ENCODE data around the gene SLC12A7. TPM values are rescaled to one million over a fixed set of nuclear protein-coding genes. Genes with fewer than 3 reads are reported as not detected.

Gene SLC12A7
- polyA plus RNA-seq, 4 donors, result 28.8 to 48.2 (median 41.8) TPM

- no peak for DNase-seq (ENCODE audit: low read depth in 4 of 4, low spot score in 2 of 4)
These were observed 901 bp upstream of the SLC12A7 start for GRCh38 chr5:1112596-1113331.

DNA sequence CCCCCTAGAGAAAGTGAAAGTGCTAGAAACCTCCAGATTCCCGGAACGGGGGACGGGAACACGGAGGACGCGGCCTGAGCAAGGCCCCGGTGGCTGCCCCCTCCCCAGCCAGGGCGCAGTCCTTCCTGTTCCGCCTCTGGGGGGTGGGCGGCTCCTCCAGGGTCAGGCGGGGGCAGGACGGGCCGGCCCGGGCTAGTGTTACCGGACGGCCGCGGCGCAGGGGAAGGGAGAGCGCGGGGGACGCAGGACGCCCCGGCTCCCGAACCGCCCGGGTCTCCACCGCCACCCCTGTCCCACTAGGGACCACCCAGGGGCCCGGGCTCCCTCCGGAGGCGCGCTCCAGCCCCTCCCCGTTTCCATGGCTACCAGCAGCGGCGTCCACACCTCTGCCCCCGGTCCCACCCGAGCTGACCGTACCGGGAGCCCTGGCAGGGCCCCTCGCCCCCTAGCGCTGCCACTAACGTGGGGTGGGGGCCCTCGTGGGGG, 579 bp downstream of the SLC12A7 start:
- DNase-seq (ENCODE audit: low read depth in 4 of 4, low spot score in 2 of 4), result no peak

GRCh38 chr5:1110307-1111240, 1.3 kb downstream of the SLC12A7 start:
- no peak for DNase-seq (ENCODE audit: low read depth in 4 of 4, low spot score in 2 of 4)

DNA sequence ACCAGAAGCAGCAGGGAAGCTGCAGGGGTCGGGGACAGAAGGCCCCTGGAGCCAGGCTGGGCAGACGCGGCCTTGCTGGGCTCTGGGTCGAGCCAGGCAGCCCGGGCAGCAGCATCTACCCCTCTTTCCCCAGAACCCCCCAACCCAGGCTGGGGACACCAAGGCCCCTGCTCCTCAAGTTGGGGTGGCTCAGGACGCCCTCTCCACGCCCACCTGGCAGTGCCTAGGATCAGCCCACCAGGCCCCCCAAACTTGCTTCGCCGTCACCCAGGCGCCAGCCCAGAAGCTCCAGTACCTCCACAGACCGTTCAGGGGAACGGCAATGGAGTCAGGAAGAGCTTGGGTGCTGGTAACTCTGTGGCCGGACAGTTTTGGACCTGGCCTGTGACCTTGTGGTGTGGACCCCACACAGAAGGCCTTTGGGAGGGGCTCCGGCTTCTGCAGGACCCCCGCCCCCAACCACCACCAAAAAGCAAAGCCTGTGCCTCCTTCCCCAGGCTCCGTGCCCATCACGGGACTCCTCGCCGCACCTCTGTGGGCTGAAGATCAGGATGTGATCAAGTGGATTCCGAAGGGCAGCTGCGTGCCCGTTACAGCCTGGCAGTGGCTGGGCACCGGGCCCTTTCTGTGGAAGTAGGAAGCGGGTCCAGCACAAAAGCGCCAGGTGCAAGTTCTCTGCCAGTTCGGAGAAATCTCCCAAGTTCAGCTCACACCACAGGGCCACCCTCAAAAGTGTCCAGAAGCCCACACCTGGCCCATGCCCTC, 2.1 kb downstream of the SLC12A7 start:
- no peak for DNase-seq (ENCODE audit: low read depth in 4 of 4, low spot score in 2 of 4)

DNA sequence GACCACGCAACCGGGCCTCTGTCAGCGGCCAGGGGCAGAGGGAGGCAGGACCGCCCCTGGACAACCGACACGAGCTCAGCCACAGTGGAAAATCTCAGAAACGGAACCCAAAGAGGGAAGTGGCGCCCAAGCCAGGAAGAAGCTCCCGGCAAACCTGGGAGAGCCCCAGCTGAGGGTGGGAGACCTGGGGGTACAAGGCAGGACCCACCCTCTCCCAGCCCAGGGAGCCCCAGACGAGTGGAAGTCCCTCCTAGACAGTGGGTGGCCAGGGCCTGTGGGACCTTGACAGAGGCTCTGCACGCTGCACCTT, 3.0 kb downstream of the SLC12A7 start:
- DNase-seq (ENCODE audit: low read depth in 4 of 4, low spot score in 2 of 4), result no peak

DNA sequence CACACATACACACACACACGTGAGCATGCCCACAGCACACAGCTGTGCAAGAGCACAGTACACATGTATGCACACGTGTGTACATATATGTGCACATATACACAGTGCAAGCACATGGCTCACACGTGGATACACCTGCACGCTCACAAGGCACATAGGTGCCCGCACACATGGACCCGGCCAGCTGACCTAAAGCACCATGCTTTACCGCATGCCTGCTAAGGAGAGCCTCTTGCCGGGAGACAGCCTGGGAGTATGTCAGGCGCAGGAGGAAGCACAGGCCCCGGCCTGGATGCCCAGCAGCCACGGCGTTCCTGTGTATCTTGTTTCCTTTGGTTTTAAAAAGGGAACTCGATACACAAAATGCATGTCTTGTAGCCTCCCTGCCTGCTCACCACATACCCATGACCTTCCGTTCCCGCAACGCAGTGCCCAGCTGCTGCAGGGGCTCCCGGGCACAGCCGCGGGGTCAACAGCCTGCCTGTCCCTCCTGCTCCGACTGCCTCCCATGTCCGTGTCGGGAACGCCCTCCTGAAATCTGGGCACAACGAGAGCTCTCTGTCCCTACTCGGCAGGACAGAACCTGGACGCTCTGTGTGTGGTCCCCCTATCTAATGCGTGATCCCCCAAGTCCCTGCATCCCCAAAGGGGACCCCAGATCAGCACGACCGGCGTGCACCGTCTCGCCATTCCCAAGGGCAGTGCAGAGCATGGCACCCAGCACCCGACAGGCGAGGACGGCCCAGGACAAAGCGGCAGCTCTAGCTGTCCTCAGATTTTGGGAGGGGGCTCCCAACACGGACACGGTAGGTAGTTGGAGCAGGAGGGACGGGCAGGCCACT, 3.6 kb downstream of the SLC12A7 start:
- DNase-seq (ENCODE audit: low read depth in 4 of 4, low spot score in 2 of 4), result no peak

- DNase-seq (ENCODE audit: low read depth in 4 of 4, low spot score in 2 of 4), result no peak
These were observed 4.5 kb downstream of the SLC12A7 start for GRCh38 chr5:1107167-1108022.

- DNase-seq (ENCODE audit: low read depth in 4 of 4, low spot score in 2 of 4), result no peak
These were observed 5.3 kb downstream of the SLC12A7 start for GRCh38 chr5:1106385-1107166.

DNA sequence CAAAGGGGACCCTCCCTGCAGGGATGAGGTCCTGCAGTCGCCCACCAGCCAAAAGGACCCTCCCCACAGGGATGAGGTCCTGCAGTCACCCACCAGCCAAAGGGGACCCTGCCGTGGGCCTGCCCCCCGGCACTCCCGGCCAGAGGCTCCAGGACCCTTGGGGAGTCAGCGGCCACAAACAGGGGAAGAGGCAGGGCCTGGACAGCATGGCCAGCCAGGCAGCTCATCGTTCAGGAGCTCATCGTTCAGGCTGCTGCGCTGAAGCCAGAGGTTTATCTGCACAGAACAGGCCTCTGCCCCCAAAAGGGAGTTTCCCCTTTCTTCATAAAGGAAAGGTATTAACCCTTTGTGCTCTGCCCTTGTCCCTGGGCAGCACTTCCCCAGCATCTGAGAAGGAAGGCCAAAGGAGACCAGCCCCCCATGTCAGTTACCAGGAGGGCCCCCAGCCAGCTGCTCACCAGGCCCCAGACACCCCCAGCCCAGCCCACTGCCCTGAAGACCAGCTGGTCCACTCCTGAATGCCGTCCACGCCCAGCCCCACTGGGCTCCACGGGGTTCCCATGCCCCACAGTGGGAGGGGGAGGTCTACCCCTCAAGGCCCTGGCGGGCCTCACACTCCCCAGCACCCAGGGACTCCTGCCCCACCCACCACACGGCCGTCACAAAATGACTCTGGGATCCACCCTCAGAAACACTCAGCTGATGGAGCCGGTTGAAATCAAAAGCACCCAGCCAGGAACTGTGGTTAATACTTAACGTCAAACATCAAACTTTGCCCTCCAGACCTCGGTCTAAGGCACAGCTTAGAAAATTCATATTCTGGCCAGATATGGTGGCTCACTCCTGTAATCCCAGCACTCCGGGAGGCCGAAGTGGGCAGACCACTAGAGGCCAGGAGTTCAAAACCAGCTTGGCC, 6.3 kb downstream of the SLC12A7 start:
- no peak for DNase-seq (ENCODE audit: low read depth in 4 of 4, low spot score in 2 of 4)

DNA sequence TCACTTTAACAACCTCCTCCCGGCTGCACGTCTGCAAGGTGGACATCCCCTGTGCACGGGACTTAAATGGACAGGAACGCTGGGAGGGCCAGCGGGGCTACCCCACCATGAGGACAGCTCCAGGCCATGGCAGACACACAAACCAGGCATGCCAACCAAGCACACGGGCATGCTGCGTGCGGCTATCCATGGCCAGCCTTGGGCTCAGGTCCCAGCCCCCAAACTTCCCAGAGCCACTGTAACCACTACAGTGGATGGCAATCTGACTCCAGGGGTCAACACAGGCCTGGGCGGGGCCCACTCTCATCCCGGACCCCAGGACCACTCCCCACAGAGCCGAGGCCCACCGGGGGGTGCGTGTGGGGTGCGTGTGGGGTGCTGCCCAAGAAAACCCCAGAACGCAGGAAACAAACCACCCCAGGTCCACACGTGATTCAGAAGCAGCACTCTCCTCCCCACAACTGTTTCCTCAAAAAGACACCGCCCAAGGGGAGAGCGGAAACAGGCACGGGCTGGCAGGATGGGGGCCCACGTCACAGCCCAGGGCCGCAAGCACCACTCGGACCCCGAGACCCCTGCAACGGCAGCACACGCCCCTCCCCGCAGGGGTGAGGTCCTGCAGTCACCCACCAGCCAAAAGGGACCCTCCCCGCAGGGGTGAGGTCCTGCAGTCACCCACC, 7.4 kb downstream of the SLC12A7 start:
- DNase-seq (ENCODE audit: low read depth in 4 of 4, low spot score in 2 of 4), result no peak

- DNase-seq (ENCODE audit: low read depth in 4 of 4, low spot score in 2 of 4), result no peak
These were observed 8.1 kb downstream of the SLC12A7 start for GRCh38 chr5:1103505-1104326.

GRCh38 chr5:1103093-1103492, 8.8 kb downstream of the SLC12A7 start:
- no peak for DNase-seq (ENCODE audit: low read depth in 4 of 4, low spot score in 2 of 4)

DNA sequence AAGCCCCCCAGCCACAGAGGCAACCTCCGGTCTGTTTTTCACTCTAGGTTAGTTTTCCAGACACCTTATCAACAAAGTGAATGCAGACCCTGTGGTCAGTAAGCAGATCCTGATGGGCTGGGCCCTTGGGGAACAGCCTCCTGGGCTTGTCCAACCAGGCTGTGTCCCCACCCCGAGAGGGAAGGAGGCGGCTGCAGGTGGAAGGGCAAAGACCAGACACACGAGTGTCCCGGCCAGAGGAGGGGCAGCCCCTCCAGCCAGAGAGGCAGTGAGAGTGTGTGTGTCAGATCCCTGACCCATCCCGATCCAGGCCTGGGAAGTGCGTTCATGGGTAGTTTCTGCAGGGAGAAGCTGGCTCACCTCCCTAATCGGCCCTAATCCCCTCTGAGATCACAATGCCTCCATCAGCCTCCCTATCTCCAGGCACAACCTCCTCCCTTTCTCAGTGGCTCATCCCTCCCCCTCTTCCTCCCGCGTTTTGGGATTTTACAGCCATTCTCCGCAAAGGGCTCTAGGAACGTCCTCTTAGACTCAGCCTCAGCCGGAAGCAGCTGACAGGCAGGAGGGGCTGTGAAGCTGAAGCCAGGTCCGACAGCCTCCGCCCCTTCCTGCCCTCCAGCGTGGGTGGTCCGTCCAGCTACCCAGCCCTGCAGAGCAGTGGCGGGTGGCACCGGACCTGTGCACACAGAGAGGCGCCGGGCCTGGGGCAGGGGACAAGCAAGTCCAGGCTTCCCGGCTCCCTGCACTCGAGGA, 9.7 kb downstream of the SLC12A7 start:
- peak in 1 of 4 donors; percentile 68 for DNase-seq (ENCODE audit: low read depth in 4 of 4, low spot score in 2 of 4)

- no peak for DNase-seq (ENCODE audit: low read depth in 4 of 4, low spot score in 2 of 4)
These were observed 10.9 kb downstream of the SLC12A7 start for GRCh38 chr5:1100664-1101574.

All from left renal cortex interstitium (tissue), 4 donors.